OCI-LY7 (cell line): ENCODE measurements around the gene USP48.

Source experiments
- EZH2phosphoT487 ChIP-seq: fragments of 200-600 bp; sonication (generic); IDR thresholded peaks from 2 replicates; pipeline ENCODE4 v1.6.1; 2018; ENCODE audit warnings: low read depth, borderline replicate concordance, mild to moderate bottlenecking, mixed run types, antibody characterized with exemption, low read length, moderate library complexity, mixed read lengths
- TF ChIP-seq, protein P1 (sequence below): fragments of 200-600 bp; sonication (generic); conservative IDR thresholded peaks from 2 replicates; pipeline ENCODE4 v1.5.1; 2014; ENCODE audit warnings: mild to moderate bottlenecking, antibody characterized with exemption, low read length, moderate library complexity, mixed read lengths

DNA sequence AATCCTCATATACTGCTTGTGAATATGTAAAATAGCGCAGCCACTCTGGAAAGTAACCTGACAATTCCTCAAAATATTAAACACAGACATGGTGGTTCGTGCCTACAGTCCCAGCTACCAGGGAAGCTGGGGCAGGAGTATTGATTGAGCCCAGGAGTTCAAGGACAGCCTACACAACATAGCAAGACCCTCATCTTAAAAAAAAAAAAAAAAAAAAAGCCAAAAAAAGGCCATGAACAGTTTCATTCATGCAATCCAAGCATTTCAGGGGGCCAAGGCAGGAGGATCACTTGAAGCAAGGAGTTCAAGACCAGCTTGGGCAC lies 4.6 kb downstream of the USP48 start:
- TF ChIP-seq, protein P1, sequence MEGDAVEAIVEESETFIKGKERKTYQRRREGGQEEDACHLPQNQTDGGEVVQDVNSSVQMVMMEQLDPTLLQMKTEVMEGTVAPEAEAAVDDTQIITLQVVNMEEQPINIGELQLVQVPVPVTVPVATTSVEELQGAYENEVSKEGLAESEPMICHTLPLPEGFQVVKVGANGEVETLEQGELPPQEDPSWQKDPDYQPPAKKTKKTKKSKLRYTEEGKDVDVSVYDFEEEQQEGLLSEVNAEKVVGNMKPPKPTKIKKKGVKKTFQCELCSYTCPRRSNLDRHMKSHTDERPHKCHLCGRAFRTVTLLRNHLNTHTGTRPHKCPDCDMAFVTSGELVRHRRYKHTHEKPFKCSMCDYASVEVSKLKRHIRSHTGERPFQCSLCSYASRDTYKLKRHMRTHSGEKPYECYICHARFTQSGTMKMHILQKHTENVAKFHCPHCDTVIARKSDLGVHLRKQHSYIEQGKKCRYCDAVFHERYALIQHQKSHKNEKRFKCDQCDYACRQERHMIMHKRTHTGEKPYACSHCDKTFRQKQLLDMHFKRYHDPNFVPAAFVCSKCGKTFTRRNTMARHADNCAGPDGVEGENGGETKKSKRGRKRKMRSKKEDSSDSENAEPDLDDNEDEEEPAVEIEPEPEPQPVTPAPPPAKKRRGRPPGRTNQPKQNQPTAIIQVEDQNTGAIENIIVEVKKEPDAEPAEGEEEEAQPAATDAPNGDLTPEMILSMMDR, result no peak
- no peak for TF ChIP-seq EZH2phosphoT487
